Activated naive CD4-positive, alpha-beta T cell treated with anti-CD3 and anti-CD28 coated beads for 36 hours (primary cell): ENCODE measurements around the gene LCA5. TPM values are rescaled to one million over a fixed set of nuclear protein-coding genes. Genes with fewer than 3 reads are reported as not detected.

Experiments
- CTCF ChIA-PET: fragments of 350-600 bp; sonication (Branson Sonifier 250); formaldehyde crosslinking; loops from one replicate; lab custom pipeline; 2021; ENCODE audit warnings: antibody characterized with exemption; lab: Charles Lee
- DNase-seq: peaks from one replicate; pipeline ENCODE4 v3.0.0-alpha.2; 2020
- H3K27ac Mint-ChIP-seq: one replicate; pipeline ENCODE4 v1.8.0; 2021; ENCODE audit warnings: mild to moderate bottlenecking, mixed read lengths
- H3K27me3 Mint-ChIP-seq: one replicate; pipeline ENCODE4 v1.8.0; 2021; ENCODE audit warnings: low read depth, mixed read lengths
- H3K36me3 Mint-ChIP-seq: one replicate; pipeline ENCODE4 v1.8.0; 2021; ENCODE audit warnings: low read depth, mixed read lengths
- H3K4me1 Mint-ChIP-seq: one replicate; pipeline ENCODE4 v1.8.0; 2021; ENCODE audit warnings: low read depth, mixed read lengths
- H3K4me3 Mint-ChIP-seq: one replicate; pipeline ENCODE4 v1.8.0; 2021; ENCODE audit warnings: mild to moderate bottlenecking, moderate library complexity, mixed read lengths
- H3K9me3 Mint-ChIP-seq: one replicate; pipeline ENCODE4 v1.8.0; 2021; ENCODE audit warnings: mixed read lengths
- intact Hi-C: fragments of 100-400 bp; cut with micrococcal nuclease; formaldehyde crosslinking; loops from one replicate; pipeline ENCODE4 v1.15.1; 2023
- total RNA-seq, 2 experiments: library from RNA; stranded (reverse); gene quantifications; one replicate each; pipeline ENCODE4 v1.2.3, GENCODE V29; 2021

Gene LCA5
- total RNA-seq, 2 experiments from 2014 or later, result 0.22 to 0.29 TPM

GRCh38 chr6:79526897-79527296 is 10.3 kb downstream of the LCA5 start:
- intact Hi-C loops, result no loop called here
- Mint-ChIP-seq H3K27ac (no peak overlapping the region), H3K4me3 (no peak overlapping the region), H3K27me3 (peaks cover 3% of the 10 kb centered on the region), H3K4me1 (no peaks in the 10 kb centered on the region), H3K36me3 (no peaks in the 10 kb centered on the region), H3K9me3 (no peaks in the 10 kb centered on the region)
- CTCF ChIA-PET, result no interaction called here
- no peak for DNase-seq

GRCh38 chr6:79525272-79526100 is 11.7 kb downstream of the LCA5 start:
- no peaks in the 10 kb centered on the region for H3K4me1 Mint-ChIP-seq
- H3K27me3 Mint-ChIP-seq, result peaks cover 3% of the 10 kb centered on the region
- no peaks in the 10 kb centered on the region for H3K36me3 Mint-ChIP-seq
- no peak overlapping the region for H3K27ac Mint-ChIP-seq
- CTCF ChIA-PET, result interaction anchor here (0.8 kb wide), 1 partner anchor 147 kb away, joined by 3 read pairs; no protein-coding TSS in a partner anchor
- H3K4me3 Mint-ChIP-seq, result no peak overlapping the region
- DNase-seq, result no peak
- intact Hi-C loops, result no loop called here
- H3K9me3 Mint-ChIP-seq, result no peaks in the 10 kb centered on the region

- intact Hi-C loops, result no loop called here
- no peaks in the 10 kb centered on the region for H3K4me1 Mint-ChIP-seq
Observed at GRCh38 chr6:79524065-79524464, 13.2 kb downstream of the LCA5 start.

GRCh38 chr6:79522609-79523008 is 14.6 kb downstream of the LCA5 start:
- Mint-ChIP-seq H3K27ac (no peak overlapping the region), H3K9me3 (no peaks in the 10 kb centered on the region), H3K4me3 (no peak overlapping the region), H3K27me3 (peaks cover 3% of the 10 kb centered on the region), H3K36me3 (no peaks in the 10 kb centered on the region), H3K4me1 (no peaks in the 10 kb centered on the region)
- CTCF ChIA-PET, result no interaction called here
- intact Hi-C loops, result no loop called here
- DNase-seq, result no peak

More at GRCh38 chr6:79524065-79524464, 13.2 kb downstream of the LCA5 start:
- no peaks in the 10 kb centered on the region for H3K36me3 Mint-ChIP-seq
- CTCF ChIA-PET, result no interaction called here
- no peak overlapping the region for H3K4me3 Mint-ChIP-seq
- H3K9me3 Mint-ChIP-seq, result no peaks in the 10 kb centered on the region
- peaks cover 3% of the 10 kb centered on the region for H3K27me3 Mint-ChIP-seq
- no peak for DNase-seq
- no peak overlapping the region for H3K27ac Mint-ChIP-seq

GRCh38 chr6:79520534-79520933 is 16.7 kb downstream of the LCA5 start:
- CTCF ChIA-PET, result no interaction called here
- no peak overlapping the region for H3K27ac Mint-ChIP-seq
- H3K9me3 Mint-ChIP-seq, result no peaks in the 10 kb centered on the region
- no peak overlapping the region for H3K4me3 Mint-ChIP-seq
- no peak for DNase-seq
- H3K27me3 Mint-ChIP-seq, result no peaks in the 10 kb centered on the region
- intact Hi-C loops, result no loop called here
- no peaks in the 10 kb centered on the region for H3K4me1 Mint-ChIP-seq
- no peaks in the 10 kb centered on the region for H3K36me3 Mint-ChIP-seq

- H3K27ac Mint-ChIP-seq, result no peak overlapping the region
- H3K4me3 Mint-ChIP-seq, result no peak overlapping the region
- no peak for DNase-seq
- no peaks in the 10 kb centered on the region for H3K27me3 Mint-ChIP-seq
- CTCF ChIA-PET, result no interaction called here
- no peaks in the 10 kb centered on the region for H3K9me3 Mint-ChIP-seq
- intact Hi-C loops, result no loop called here
- H3K4me1 Mint-ChIP-seq, result no peaks in the 10 kb centered on the region
- H3K36me3 Mint-ChIP-seq, result no peaks in the 10 kb centered on the region
Observed at GRCh38 chr6:79518842-79519241, 18.4 kb downstream of the LCA5 start.

- Mint-ChIP-seq H3K4me3 (no peak overlapping the region), H3K27me3 (no peaks in the 10 kb centered on the region), H3K9me3 (peaks cover 2% of the 10 kb centered on the region), H3K36me3 (no peaks in the 10 kb centered on the region), H3K27ac (no peak overlapping the region), H3K4me1 (no peaks in the 10 kb centered on the region)
- DNase-seq, result no peak
- CTCF ChIA-PET, result no interaction called here
- intact Hi-C loops, result no loop called here
Observed at GRCh38 chr6:79515436-79515835, 21.8 kb downstream of the LCA5 start.

- Mint-ChIP-seq H3K9me3 (peaks cover 2% of the 10 kb centered on the region), H3K27me3 (no peaks in the 10 kb centered on the region), H3K36me3 (no peaks in the 10 kb centered on the region), H3K27ac (no peak overlapping the region), H3K4me3 (no peak overlapping the region), H3K4me1 (no peaks in the 10 kb centered on the region)
- intact Hi-C loops, result no loop called here
- DNase-seq, result no peak
- CTCF ChIA-PET, result no interaction called here
Observed at GRCh38 chr6:79513111-79513510, 24.1 kb downstream of the LCA5 start.

- no peak overlapping the region for H3K27ac Mint-ChIP-seq
- CTCF ChIA-PET, result no interaction called here
- no peaks in the 10 kb centered on the region for H3K4me1 Mint-ChIP-seq
- H3K4me3 Mint-ChIP-seq, result no peak overlapping the region
- H3K27me3 Mint-ChIP-seq, result no peaks in the 10 kb centered on the region
- intact Hi-C loops, result no loop called here
- H3K36me3 Mint-ChIP-seq, result no peaks in the 10 kb centered on the region
- DNase-seq, result no peak
- H3K9me3 Mint-ChIP-seq, result peaks cover 2% of the 10 kb centered on the region
Observed at GRCh38 chr6:79512014-79512413, 25.2 kb downstream of the LCA5 start.

- no peaks in the 10 kb centered on the region for H3K27me3 Mint-ChIP-seq
Observed at GRCh38 chr6:79510707-79511106, 26.5 kb downstream of the LCA5 start.

GRCh38 chr6:79506251-79506650 is 31.0 kb downstream of the LCA5 start:
- H3K36me3 Mint-ChIP-seq, result no peaks in the 10 kb centered on the region
- no peak for DNase-seq
- no peak overlapping the region for H3K4me3 Mint-ChIP-seq
- intact Hi-C loops, result no loop called here
- H3K27me3 Mint-ChIP-seq, result no peaks in the 10 kb centered on the region
- no peak overlapping the region for H3K27ac Mint-ChIP-seq
- CTCF ChIA-PET, result no interaction called here
- H3K4me1 Mint-ChIP-seq, result no peaks in the 10 kb centered on the region
- peaks cover 2% of the 10 kb centered on the region for H3K9me3 Mint-ChIP-seq

More at GRCh38 chr6:79510707-79511106, 26.5 kb downstream of the LCA5 start:
- peaks cover 2% of the 10 kb centered on the region for H3K9me3 Mint-ChIP-seq
- intact Hi-C loops, result no loop called here
- H3K36me3 Mint-ChIP-seq, result no peaks in the 10 kb centered on the region
- CTCF ChIA-PET, result no interaction called here
- no peak for DNase-seq
- H3K4me1 Mint-ChIP-seq, result no peaks in the 10 kb centered on the region
- no peak overlapping the region for H3K27ac Mint-ChIP-seq
- H3K4me3 Mint-ChIP-seq, result no peak overlapping the region

- H3K9me3 Mint-ChIP-seq, result no peaks in the 10 kb centered on the region
- no peak overlapping the region for H3K4me3 Mint-ChIP-seq
- H3K27ac Mint-ChIP-seq, result no peak overlapping the region
- H3K27me3 Mint-ChIP-seq, result no peaks in the 10 kb centered on the region
- DNase-seq, result no peak
- no peaks in the 10 kb centered on the region for H3K36me3 Mint-ChIP-seq
- no peaks in the 10 kb centered on the region for H3K4me1 Mint-ChIP-seq
- intact Hi-C loops, result no loop called here
- CTCF ChIA-PET, result no interaction called here
Observed at GRCh38 chr6:79504372-79504771, 32.9 kb downstream of the LCA5 start.

GRCh38 chr6:79498842-79499241 is 38.4 kb downstream of the LCA5 start:
- Mint-ChIP-seq H3K9me3 (no peaks in the 10 kb centered on the region), H3K36me3 (no peaks in the 10 kb centered on the region), H3K4me1 (no peaks in the 10 kb centered on the region), H3K4me3 (no peak overlapping the region), H3K27me3 (no peaks in the 10 kb centered on the region), H3K27ac (no peak overlapping the region)
- no peak for DNase-seq
- CTCF ChIA-PET, result no interaction called here
- intact Hi-C loops, result no loop called here
